GM21529 (cell line): ENCODE measurements around the gene PPP3CA.
"Not testable (repeated sequence)": the region's sequence is repeated elsewhere in the genome, so short reads cannot be mapped to it uniquely, and the experiment has no call there.

ENCODE experiments used
- ATAC-seq: cut with Tn5 transposase; IDR thresholded peaks from one replicate; pipeline ENCODE4 v1.9.1; 2021; ENCODE audit not compliant: unreplicated experiment

Gene PPP3CA

DNA sequence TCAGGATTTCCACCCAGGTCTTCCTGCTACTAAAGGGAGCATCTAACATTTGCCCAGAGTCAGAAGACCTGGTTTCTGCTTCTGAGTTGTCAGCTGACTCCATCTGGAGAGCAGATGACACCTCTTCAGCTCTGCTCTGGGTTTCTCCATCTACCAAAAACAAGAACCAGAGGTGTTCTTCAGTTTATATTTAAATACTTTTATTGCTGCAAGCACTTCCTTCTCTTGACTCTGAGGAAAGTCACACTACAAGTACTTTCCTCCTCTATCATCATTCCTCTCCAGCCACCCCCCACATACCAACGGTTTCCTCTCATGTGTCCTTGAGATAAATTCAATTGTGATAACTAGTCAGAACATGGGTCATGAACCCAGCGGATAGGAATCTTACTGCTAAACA is 88.4 kb downstream of the PPP3CA start:
- peak; percentile 32 for ATAC-seq

DNA sequence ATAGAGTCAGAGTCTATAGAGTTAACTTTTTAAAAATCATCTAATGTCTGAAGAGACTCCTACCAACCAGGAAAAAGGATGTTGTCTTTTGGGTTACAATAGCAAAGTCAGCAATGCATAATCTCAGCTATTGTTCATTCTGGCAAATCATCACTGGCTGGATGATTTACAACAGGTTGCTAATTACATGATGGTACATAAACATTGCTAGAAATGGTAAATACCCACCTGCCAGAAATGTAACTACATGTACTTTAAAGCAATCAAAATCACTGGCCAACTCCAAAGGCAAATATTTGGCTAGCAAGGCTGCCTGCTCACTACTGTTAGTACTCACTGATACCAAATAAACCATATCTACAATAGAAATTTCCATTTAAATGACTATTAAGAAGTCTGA is 91.1 kb downstream of the PPP3CA start:
- no peak for ATAC-seq

DNA sequence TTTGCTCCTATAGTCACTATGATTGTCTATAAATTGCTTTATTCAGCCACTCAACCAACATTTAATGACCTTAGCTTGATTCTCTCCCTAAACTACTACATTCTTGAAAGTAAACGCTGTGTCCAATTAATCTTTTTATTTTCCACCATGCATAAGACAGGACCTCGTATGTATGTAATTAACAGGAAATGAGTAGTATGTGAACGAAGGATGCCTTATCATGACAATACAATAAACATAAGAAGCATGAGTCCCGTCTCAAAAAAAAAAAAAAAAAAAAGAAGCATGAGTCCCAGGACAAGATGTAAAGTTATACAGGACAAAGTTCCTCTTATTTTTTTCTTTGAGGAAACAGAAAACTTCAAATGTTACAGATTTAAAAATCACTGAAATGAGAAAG is 92.5 kb downstream of the PPP3CA start:
- no peak for ATAC-seq

DNA sequence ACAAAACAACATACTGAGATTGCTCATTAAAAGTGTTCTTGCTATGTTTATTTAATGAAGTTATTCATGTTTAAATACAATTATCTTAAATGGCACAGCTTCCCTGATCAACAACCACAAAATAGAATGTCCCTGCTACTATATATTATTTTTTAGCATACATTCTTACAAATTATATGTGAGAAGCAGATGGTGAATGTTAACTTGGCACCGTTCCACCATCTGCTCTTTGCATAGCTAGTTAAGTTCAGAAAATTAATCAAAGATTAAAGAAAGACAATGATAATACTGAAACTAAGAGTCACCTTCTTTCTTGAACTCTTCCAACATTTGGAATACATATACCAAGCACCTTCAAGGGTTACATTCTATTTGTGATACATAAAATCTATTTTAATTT is 94.2 kb downstream of the PPP3CA start:
- no peak for ATAC-seq

DNA sequence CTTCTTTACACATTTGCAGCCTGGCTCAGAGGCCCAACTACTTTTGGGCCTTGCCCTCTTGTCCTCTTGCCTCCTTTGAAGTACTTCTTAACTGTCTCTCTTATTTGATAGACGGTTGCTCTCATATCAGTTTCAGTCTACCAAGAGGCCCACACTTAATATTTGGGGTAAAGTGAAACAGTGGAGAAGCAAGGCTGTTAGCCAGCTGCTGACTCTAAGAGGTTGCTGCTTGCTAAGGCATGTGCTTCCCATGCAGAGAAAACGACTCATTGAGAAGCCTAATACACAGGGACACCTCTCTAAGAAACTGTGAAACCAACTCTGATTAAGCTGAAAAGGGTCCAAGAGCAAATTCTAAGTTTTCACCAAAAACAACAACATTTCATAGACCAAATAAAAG is 94.6 kb downstream of the PPP3CA start:
- ATAC-seq = no peak

DNA sequence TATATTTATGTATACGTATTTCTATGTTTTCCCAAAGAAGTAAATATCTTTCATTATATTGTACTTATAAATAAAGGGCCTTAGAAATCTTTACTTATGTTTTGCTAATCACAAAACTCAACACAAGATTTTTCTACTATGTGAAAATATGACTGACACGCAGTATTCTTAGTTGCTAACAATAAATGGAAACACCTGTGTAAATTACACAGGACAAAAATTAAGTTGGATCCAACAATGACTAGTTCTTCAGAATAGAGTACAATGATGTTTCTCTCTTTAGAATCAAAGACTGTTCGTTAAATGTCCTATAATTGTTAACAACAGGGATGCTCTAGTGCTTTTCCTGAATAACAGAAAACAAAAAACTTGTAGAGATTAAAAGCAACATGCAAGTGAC is 96.1 kb downstream of the PPP3CA start:
- ATAC-seq = no peak

DNA sequence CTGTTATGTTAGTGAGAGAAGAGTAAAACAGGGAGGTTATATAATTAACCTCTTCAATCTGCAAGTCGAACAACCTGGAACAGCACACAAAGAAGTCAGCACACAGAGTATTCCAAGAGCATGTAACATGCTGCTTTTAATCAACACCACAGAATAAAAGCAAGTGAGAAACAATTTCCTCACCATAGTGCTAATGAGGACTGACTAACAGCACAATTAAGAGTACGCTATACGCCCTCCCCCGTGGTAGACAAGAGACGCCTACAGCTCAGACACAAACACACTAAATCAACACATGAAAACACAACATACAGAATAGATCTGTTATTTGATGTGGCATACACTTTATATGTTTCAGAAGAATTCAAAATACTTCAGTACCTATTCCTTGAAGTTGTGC is 103.0 kb downstream of the PPP3CA start:
- no peak for ATAC-seq

DNA sequence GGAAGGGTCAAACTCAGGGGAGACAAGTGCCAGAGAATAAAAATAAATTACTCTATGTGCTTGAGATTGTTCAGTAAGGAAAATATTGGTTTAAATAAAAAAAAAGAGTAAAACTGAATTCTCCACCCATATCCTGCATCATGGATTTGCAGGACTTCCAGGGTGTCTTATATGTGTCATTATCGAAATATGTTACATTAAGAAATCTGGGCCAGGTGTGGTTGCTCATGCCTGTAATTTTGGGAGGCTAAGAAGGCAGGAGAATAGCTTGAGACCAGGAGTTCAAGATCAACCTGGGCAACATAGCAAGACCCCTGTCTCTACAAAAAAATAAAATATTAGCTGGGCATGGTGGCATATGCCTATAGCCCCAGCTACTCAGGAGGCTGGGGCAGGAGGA is 104.9 kb downstream of the PPP3CA start:
- no peak for ATAC-seq

DNA sequence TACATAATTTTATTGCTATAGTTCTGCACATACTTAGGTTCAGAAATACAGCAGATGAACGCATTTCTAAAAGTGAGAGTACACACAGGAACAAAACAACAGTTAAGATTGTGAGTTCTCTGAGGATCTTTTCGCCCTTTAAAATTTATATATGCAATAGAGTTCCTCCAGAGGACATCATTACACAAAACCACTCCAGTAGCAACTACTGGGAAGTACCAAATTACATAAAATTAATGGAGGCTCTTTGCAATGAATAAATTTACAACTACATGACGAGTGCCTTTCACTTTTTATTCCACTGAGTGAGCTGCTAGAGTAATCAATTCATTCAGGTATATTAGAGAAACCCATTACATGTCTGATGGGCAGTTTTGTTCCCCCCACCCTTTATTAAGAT is 107.2 kb downstream of the PPP3CA start:
- ATAC-seq = no peak

DNA sequence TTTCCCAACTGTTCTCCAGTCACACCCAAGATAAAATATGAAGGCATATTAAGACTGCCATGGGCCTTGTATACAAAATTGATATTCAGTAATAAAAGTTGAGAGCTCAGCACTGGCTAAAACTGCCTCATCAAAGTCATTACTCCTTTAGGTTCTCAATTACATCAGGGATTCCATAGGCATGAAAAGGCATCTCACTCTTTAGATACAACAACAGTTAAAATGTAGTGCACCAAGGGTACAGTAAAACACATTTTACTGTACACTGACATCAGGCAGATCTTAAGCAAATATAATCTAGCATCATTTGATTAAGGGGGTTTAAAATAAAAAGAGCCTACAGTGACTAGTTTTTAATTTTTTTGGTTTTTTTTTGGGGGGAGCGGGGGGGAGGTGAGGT is 107.7 kb downstream of the PPP3CA start:
- ATAC-seq = no peak

DNA sequence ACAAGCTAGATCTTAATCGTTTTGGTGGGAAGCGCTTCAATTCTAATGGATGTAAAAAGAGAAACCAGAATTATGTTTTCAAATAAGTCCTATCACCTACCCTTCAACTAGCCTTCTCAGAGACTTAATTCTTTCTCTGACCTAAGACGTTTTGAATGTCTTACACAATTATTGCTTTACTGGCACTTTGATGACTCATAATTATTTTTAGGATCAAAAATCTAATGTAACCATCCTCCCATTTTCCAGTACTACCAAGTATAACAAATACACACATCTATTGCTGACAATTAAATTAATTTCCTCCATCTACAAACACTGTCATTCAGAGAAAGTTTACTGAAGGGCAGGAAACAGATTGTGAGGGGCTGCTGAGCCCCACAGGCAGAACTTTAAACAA is 108.6 kb downstream of the PPP3CA start:
- ATAC-seq = no peak

DNA sequence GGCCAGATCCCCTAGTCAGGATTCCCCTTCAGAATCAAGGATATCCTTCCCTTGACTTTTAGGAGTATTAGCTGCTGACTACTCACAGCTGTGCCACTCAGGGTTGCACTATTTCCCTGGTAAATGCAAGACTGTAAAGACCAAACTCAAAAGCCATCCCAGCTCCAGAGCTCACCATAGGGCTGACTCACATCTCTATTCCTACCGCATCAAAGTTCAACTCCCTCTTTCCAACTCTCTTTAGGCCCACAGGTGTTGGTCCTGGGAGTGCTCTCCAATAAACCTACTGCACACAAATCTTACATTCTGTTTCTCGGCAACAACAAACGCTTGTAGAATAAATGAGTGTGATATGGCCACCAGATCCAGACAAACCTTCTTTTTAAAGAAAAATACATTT is 109.6 kb downstream of the PPP3CA start:
- no peak for ATAC-seq

DNA sequence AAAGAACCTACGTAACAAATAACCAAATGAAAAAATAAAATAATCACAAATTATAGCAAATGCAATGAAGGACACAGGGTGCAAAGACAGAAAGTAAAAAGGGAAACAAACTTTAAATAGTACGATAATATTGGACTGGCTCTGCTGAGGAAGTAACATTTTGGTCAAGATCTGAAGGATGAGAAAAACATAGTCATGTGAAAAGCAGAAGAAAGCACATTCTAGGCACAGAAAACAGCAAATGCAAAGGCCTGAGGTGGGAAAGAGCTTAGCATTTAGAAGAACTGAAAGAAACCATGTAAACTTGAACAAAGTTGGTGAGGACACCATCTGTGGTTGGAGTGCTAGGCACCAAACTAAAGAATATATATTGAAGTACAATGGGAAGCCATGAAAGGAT is 111.2 kb downstream of the PPP3CA start:
- no peak for ATAC-seq

DNA sequence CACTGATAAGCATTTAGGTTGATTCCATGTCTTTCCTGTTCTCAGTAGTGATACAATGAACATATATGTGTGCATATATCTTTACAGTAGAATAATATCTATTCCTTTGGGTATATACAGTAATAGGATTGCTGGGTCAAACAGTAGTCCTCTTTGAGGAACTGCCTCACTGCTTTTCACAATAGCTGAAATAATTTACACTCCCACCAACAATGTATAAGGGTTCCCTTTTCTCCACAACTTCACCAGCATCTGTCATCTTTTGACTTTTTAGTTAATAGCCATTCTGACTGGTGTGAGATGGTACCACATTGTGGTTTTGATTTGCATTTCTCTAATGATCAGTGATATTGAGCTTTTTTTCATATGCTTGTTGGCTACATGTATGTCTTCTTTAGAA is 113.2 kb downstream of the PPP3CA start:
- ATAC-seq = not testable (repeated sequence)

DNA sequence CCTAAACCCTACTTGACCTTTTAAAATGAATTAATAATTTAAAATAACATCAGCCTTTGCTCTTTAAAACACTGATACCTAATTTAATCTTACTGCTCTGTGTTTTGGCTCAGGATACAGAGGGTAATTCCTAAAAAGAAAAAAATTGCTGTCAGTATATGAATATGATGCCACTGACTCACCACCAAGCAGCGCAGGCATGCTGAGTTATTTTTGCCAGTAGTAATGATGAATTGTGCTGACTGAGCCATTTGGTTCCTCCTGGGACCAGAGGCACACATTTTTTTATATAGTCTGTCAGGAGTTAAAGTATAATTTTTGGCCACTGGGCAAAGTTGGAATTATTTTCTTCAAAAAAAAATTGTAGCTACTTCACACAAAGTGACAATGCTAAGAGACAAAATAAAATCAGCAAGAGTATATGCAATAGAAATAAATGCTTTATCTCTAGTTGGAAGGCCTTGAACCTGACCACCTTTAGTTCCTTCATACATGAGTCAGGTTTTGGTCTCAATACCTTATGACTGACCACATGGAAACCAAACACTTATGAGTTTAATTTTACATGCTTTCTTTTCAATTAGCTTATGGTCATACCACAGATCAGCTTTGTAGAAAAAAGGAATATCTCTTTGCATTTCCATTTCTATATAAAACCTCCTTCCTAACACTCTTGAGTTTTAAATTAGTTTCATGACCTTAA is 115.1 kb downstream of the PPP3CA start:
- ATAC-seq = peak; percentile 56

DNA sequence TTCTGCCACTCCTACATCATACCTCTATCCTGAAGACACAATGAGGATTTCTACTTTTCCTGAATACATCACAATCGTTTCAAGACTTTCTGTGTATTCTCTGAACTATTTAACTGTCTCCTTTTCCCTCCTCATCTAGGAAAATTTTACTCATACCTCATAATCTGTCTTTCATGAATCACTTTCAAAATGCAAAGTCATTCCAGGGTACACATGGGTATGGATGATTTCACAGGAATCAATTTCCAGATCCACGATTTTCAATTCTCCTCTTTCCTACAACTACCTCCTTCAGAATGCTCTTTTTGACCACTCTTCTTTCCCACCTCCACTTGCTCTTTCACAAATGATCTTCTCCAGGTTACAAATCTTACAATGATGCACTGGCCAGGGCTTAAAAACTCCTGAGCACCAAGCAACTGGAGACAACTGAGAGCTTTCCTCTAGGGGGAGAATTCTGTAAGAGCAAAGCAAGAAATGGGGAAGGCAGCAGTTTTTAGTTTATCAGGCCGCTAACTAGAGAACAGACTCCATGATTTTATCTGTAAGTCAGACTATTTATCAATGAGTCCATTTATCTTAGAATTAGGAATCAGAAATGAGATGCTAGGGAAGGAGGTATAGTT is 116.4 kb downstream of the PPP3CA start:
- ATAC-seq = no peak

DNA sequence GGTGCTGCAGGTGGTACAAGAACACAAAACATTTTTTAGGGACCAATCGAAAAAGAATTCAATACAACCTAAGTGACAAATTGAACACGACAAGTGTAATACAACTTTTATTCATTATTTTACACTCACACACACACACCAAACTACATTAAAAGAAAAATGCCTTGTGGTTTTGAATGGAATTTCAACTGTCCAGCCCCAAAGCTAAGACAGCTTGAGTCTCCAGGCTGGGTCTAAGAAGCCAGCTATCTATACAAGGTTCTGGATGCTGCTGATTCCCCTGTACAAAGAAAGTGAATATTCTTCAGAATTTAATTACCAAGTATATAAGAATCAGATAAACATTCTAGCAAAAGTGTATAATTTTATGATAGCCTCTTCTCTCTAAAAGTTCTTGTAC is 118.2 kb downstream of the PPP3CA start:
- ATAC-seq = no peak

DNA sequence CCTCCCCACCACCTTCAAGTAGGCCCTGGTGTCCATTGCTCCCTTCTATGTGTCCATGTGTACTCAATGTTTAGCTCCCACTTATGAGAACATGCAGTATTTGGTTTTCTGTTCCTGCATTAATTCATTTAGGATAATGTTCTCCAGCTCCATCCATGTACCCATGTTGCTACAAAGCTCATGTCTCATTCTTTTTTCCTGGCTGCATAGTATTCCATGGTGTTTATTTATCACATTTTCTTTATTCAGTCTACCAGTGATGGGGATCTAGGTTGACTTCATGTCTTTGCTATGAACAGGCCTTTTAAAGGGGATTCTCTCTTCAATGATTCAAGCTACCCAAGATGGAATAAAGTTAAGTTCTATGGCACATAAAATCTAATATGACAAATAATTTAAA is 119.6 kb downstream of the PPP3CA start:
- no peak for ATAC-seq

DNA sequence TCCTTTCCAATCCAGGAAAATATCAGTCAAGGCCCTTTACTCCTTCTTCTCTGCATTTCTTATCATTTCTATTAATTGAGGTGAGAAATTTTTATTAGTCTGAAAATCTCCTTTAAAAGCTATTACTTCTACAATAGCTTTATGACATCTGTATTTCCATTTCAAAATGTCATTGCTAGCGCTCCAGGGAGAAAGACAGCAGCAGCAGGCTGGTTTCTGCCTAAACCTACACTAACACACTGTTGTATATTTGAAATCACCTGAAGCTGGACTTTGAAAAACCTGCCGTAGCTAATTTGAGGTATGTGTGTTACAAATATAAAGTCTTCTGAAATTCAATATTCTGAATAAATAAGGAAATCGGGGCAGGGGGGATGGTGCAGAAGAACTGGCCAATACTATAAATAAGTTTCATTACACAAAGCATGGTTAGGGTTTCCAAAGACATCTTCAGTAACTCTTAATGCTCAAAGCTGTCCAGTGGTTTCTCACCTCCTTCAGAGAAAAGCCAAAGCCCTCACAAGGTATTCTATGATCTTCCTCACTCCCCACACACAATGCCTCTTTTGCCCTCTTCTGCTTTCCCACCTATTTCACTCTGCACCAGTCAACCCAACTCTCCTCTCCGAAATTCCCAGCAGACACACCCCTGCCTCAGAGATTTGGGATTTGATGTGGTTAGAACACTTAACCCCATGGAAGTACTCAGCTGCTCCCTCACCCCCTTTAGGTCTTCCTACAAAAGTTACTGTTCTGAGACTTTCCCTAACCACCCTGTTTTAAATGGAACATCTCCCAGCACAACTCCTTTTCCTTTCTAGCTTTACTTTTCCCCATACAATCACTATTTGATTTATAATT is 122.7 kb downstream of the PPP3CA start:
- ATAC-seq = no peak

DNA sequence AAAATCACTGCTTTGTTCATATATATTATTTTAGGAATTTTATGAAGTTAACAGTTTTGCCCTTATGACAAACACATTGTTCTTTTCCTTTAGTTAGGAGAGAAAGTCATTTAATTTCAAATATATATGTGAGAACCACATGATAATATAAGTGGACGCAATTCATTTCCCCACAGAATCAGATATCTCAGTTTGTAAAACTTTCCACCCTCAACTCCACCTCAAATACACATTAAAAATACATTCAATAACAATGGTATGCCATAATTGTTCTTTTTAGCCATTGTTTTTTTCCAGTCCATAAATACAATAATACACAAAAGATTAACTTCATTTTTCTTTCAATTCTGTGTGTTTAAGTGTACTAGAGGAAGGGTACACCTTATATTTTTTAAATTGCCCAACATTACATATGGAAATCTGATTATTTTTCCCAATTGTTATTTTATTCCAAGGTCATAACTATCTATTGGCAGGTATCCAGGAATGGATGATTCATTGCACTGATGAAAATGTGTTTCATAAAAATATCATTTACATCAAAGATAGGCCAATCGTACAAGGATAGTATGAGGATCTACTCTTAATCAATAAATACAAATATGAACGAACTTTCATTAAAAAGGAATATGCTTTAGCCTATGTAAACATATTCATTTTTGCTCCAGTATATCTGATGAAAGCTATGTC is 125.0 kb downstream of the PPP3CA start:
- ATAC-seq = no peak

DNA sequence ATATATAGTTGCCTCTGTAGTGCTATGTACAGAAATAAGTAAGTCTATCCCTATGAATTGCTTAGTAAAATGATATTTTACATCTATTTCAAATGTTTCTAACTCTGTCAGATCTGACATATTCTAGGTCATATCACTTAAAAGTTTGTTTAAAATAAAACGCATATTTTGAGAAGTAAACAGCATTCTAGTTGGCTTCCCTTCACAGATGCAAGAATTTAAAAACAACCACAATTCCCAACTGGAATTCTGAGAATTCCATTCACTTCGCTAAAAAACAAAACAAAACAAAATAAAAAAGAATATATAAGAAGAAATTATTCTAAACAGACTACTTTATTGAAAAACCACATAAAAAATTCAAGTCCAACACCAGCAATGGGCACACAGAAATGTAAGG is 126.0 kb downstream of the PPP3CA start:
- ATAC-seq = no peak

DNA sequence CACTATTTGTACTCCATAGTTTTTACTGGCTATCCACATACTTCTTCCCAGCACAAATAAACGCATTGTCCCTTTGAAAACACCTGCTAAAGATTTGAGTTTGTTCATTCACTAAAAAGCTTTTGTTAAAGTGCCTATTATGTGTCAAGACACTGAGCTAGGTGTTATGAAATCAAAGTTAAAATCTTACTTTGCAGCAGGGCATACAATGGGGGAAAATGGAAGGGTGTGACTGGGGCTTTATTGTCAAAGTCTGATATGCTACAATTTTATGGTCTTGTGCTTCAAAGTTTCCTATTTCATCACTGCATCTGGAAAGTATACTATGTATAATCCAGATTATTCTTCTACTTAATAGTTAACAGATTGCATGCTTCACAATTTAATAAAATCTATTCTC is 128.4 kb downstream of the PPP3CA start:
- ATAC-seq = no peak
